Thyroid gland (tissue), 4 donors: ENCODE measurements around the gene ZNF385B.

ENCODE experiments used
- POLR2A ChIP-seq, 2 donors: fragments of 450-650 bp; IDR thresholded peaks; one replicate each; pipeline ENCODE4 v1.6.1; 2017; ENCODE audit warnings: antibody characterized with exemption in 2 of 2, mild to moderate bottlenecking in 2 of 2, moderate library complexity in 1 of 2
- TF ChIP-seq, protein P1 (sequence below), 6 experiments: fragments of 200-600 bp in 3 of 6; fragments of 450-650 bp in 3 of 6; sonication (generic) in 3 of 6; IDR thresholded peaks; one replicate each; pipeline ENCODE4 v1.5.1; 2016 to 2019; ENCODE audit warnings: antibody characterized with exemption in 6 of 6, mild to moderate bottlenecking in 2 of 6, inconsistent platforms in 1 of 6, moderate library complexity in 1 of 6

- TF ChIP-seq POLR2A (IDR thresholded peaks at IDR 0.05): no peak
- TF ChIP-seq, protein P1, sequence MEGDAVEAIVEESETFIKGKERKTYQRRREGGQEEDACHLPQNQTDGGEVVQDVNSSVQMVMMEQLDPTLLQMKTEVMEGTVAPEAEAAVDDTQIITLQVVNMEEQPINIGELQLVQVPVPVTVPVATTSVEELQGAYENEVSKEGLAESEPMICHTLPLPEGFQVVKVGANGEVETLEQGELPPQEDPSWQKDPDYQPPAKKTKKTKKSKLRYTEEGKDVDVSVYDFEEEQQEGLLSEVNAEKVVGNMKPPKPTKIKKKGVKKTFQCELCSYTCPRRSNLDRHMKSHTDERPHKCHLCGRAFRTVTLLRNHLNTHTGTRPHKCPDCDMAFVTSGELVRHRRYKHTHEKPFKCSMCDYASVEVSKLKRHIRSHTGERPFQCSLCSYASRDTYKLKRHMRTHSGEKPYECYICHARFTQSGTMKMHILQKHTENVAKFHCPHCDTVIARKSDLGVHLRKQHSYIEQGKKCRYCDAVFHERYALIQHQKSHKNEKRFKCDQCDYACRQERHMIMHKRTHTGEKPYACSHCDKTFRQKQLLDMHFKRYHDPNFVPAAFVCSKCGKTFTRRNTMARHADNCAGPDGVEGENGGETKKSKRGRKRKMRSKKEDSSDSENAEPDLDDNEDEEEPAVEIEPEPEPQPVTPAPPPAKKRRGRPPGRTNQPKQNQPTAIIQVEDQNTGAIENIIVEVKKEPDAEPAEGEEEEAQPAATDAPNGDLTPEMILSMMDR (IDR thresholded peaks at IDR 0.05): no peak
These were observed 295.6 kb downstream of the ZNF385B start for GRCh38 chr2:179565807-179566206.
